HG02973 (cell line): Measurements from ENCODE around the gene MTA3.
A peak's percentile ranks its signal among the peaks of the same experiment; 100 is the strongest.

ENCODE experiments used
- ATAC-seq: cut with Tn5 transposase; IDR thresholded peaks from one replicate; pipeline ENCODE4 v1.9.1; 2021; ENCODE audit warnings: moderate library complexity; ENCODE audit not compliant: unreplicated experiment

The MTA3 gene

DNA sequence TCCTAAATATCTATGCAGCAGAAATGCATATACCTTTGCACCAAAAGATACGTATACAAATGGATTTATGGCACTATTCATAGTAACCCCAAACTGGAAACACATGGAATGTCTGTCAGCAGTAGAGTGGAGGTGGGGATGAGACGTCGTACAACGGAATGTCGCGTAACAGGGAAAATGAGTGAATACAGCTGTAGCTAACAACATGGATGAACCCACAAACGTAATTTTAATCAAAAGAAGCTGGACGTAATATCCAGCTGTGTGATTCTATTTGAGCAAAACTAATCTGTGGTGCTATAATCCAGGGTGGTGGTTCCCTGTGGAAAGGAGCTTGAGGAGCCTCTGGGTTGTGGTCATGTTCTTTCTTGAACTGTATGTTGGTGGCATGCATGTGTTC is 89.9 kb downstream of the MTA3 start:
- no peak for ATAC-seq

DNA sequence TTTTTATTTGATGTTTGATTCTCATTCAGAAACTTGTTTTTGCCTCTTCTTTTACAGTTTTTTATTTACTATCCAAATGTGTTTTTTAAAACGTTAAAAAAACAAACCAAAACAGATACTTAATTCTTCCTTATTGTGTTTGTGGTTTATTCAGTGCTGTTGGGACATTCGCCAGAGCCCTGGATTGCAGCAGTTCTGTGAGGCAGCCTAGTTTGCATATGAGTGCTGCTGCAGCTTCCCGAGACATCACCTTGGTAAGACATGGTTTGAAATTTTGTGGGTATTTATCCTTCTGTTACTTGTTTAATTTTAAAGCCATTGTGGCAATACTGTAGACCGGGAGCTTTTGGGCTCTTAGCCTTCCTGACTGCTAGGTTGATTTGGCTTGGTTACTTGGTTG is 91.2 kb downstream of the MTA3 start:
- ATAC-seq, result no peak

DNA sequence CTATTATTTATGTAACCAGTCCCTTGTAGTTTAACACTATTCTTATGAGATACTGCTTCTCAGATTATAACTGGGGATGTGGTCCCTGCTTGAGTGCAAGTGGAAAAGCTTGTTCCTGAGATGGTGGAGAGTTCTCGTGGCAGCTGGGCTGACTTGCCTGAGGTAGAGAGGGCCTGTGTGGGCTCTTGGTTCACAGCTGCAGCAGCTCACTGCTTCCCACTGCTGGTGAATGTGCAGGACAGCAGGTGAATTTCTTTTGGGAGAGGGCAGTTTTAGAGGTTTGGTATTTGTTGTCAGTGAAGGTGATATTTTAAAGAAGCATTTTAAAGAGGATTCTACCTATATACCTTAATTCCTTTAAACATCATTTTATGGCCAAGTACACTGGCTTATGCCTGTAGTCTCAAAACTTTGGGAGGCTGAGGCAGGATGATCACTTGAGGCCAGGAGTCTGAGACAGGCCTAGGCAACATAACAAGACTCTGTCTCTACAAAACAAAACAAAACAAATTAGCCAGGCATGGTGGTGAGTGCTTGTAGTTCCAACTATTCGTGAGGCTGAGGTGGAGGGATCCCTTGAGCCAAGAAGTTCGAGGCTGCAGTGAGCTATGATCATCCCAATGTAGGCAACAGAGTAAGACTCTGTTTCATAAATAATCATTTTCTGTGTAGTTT is 94.8 kb downstream of the MTA3 start:
- peak; percentile 82 for ATAC-seq

DNA sequence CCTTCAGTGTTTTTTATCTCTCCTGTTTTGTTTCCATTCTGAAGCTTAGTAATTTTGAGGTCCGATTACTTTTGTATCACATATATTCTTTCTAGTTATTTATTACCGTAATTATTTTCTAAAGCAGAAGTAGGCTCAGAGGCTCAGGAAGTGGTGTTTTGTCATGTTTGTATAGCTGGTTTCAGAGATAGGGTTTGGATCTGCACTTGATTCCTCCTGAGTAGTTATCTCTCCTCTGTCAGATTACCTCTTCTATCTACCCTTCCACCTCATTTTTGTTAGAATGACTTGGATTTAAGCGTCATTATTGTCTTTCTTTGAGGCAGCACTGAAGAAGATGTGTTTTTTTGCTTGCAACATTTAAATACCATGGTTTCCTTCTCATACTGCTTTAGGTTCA is 95.4 kb downstream of the MTA3 start:
- no peak for ATAC-seq

- no peak for ATAC-seq
Measured at GRCh38 chr2:42673989-42674579, 105.7 kb downstream of the MTA3 start.

GRCh38 chr2:42675815-42676214 is 107.4 kb downstream of the MTA3 start:
- ATAC-seq, result no peak

DNA sequence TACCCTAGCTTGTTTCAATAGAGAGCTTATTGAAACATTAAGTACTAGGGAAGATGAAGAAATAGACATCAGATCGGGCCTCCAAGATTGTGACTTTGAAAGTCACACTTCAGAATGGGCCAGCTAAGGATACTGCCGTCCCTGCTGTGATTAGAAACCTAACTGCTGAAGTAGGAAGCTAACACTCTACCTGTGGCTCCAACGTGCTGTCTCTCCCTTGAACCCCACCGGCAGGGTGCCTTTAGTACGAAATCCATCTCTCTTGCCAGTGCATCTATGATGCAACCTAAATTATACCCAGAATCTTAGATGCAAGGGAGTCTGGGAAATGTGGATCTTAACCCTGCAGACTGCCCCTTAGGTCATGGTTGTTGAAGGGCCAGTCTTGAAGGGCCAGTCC is 116.9 kb downstream of the MTA3 start:
- no peak for ATAC-seq

DNA sequence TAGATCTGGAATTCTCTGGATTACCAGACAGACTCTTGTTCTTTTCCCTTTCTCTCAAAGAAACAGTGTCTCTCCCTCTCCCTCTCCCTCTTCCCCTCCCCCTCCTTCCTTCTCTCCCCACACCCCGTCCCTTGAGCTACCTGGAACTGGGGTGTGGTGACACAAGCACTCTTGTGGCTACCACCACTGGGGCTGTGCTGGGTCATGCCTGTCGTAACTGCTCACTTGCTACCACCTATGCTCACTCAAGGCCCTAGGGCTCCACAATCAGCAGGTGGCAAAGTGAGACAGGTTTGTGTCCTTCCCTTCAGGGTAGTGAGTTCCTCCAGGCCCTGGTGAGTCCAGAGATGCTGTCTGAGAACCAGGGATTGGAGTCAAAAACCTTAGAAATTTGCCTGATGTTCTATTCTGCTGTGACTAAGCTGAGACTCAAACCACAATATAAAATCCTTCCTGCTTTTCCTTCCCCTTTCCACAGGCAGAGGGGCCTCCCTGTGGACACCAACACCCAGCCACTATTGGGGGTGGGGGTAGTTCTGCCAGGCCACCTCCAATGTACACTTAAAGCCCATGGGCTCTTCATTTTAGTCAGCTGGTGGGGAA is 124.7 kb downstream of the MTA3 start:
- no peak for ATAC-seq

GRCh38 chr2:42693688-42694479 is 125.5 kb downstream of the MTA3 start:
- no peak for ATAC-seq

DNA sequence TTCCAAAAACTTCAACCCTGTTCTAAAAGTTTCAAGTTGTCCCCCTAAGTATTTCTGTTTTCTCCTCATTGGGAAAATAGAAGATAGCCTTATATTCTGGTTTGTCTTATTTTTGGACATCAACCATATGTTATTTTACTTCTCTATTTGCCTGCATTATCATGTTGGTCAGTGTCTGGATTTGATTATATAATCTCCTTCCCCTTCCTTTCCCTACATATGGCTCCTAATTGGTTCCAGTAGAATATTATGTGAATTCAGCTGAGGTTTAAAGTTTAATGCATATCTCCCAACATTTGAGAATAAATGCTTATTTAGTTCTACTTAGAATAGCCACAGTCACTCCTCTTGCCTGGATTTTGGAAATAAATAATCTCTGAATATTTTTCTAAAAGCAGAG is 128.6 kb downstream of the MTA3 start:
- no peak for ATAC-seq

GRCh38 chr2:42698940-42699339 is 130.5 kb downstream of the MTA3 start:
- no peak for ATAC-seq

DNA sequence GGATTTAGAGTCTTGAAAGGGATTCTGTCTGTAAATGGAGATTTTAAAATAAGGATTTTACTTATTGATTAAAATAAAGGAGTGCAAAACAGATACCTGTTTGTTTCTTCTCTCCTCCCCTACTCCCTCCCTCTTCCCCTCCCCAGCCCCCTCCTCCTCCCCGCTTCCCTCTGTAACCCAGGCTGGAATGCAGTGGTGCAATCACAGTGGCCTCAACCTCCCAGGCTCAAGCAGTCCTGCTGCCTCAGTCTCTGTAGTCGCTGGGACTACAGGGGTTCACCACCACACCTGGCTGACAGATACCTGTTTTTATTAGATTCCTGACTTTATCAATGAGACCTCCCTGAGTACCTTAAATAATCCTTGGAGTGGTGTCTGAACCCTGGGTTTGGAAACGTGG is 138.4 kb downstream of the MTA3 start:
- no peak for ATAC-seq

GRCh38 chr2:42708179-42708578 is 139.7 kb downstream of the MTA3 start:
- ATAC-seq, result no peak

- ATAC-seq, result no peak
Measured at GRCh38 chr2:42711896-42712295, 143.5 kb downstream of the MTA3 start.

DNA sequence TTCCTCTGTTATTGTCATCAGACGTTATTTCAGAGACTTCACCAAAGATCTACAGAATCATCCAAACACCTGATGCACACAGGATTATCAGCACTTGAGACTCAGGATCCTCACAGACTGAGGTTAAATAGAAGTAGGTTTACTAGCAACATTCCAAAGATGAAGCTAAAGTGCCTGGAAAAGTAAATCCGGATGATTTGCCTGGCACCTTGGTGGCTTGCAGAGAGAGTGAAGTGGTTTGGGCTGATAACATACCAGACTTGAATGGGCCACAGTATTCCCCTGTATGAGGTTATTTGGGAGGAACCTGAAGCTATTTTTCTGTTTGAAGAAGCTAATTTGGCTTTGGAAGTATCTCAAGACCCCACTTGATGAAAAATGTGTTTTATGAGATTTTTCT is 144.5 kb downstream of the MTA3 start:
- no peak for ATAC-seq

DNA sequence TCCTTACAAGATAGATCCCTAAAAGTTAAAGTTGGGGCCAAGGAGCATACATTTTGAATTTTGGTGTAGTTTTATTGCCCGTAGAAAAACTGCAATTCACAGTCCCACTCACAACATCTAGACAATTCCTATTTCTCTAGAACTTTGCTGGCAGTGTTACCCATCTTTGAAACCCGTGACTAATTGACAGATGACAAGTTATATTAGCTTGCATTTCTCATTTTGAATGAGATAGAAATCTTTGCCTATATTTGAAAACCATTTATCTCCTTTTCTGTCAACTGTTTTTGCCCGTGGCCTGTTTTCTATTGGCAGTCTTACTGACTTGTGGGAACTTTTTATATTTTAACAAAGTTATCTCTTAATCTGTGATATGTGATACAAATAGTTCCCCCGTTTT is 145.5 kb downstream of the MTA3 start:
- ATAC-seq, result no peak

DNA sequence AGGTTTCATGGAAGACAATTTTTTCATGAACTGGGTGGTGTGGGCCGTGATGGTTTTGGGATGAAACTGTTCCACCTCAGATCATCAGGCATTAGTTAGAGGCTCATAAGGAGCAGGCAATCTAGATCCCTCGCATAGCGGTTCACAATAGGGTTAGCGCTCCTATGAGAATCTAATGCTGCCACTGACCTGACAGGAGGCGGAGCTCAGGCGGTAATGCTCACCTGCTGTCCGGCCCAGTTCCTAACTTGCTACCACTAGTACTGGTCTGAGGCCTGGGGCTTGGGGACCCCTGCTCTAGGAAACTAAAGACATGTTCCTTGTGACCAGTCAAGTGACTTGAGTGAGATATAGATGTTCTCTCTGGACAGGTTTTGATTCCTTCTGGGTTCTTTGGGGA is 146.3 kb downstream of the MTA3 start:
- no peak for ATAC-seq

GRCh38 chr2:42721898-42722297 is 153.5 kb downstream of the MTA3 start:
- ATAC-seq, result no peak

- peak; percentile 98 for ATAC-seq
Measured at GRCh38 chr2:42722320-42723190, 154.1 kb downstream of the MTA3 start.

- no peak for ATAC-seq
Measured at GRCh38 chr2:42723465-42723864, 155.0 kb downstream of the MTA3 start.

DNA sequence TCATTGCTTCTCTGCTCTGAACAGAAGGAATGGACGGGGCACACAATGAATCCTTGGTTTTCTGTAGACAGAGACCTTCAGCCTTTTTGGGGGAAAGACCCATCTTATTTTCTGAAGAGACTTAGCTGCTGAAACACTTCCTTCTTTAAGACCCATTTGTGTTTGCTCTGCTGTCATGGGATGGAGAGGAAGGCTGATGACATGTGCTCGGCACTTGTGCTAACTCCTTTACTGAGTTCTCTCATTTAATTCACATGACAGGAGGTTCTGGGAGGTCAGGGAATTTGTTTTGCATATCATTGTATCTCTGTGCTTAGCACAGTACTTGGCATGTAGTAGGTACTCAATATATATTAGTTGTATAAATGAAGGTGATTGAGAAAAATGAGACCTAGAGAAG is 156.5 kb downstream of the MTA3 start:
- ATAC-seq, result no peak
